ENCODE results near the gene WSB2. TPM values are rescaled to one million over a fixed set of nuclear protein-coding genes. Genes with fewer than 3 reads are reported as not detected.

The WSB2 gene
- total and polyA plus RNA-seq, 2 of the 8 experiments (the other 6 are each of a cell fraction or from before 2014, with no cell fraction given) = 47.5 to 58.2 TPM

DNA sequence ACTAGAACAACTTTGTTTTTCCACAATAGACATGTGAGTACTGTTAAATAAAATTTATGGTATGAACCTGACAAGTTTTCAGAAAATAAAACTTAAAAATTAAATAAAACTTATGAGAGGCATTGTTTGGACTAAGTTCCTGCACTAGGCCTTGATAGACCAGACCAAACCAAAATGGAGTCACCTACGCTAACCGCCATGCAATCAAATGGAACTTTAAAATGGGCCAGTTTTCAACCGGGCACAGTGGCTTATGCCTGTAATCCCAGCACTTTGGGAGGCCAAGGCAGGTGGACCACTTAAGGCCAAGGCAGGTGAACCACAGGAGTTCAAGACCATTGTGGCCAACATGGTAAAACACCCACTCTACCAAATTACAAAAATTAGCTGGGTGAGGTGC, 49.6 kb downstream of the WSB2 start (continued):
- TF ChIP-seq, protein P1, sequence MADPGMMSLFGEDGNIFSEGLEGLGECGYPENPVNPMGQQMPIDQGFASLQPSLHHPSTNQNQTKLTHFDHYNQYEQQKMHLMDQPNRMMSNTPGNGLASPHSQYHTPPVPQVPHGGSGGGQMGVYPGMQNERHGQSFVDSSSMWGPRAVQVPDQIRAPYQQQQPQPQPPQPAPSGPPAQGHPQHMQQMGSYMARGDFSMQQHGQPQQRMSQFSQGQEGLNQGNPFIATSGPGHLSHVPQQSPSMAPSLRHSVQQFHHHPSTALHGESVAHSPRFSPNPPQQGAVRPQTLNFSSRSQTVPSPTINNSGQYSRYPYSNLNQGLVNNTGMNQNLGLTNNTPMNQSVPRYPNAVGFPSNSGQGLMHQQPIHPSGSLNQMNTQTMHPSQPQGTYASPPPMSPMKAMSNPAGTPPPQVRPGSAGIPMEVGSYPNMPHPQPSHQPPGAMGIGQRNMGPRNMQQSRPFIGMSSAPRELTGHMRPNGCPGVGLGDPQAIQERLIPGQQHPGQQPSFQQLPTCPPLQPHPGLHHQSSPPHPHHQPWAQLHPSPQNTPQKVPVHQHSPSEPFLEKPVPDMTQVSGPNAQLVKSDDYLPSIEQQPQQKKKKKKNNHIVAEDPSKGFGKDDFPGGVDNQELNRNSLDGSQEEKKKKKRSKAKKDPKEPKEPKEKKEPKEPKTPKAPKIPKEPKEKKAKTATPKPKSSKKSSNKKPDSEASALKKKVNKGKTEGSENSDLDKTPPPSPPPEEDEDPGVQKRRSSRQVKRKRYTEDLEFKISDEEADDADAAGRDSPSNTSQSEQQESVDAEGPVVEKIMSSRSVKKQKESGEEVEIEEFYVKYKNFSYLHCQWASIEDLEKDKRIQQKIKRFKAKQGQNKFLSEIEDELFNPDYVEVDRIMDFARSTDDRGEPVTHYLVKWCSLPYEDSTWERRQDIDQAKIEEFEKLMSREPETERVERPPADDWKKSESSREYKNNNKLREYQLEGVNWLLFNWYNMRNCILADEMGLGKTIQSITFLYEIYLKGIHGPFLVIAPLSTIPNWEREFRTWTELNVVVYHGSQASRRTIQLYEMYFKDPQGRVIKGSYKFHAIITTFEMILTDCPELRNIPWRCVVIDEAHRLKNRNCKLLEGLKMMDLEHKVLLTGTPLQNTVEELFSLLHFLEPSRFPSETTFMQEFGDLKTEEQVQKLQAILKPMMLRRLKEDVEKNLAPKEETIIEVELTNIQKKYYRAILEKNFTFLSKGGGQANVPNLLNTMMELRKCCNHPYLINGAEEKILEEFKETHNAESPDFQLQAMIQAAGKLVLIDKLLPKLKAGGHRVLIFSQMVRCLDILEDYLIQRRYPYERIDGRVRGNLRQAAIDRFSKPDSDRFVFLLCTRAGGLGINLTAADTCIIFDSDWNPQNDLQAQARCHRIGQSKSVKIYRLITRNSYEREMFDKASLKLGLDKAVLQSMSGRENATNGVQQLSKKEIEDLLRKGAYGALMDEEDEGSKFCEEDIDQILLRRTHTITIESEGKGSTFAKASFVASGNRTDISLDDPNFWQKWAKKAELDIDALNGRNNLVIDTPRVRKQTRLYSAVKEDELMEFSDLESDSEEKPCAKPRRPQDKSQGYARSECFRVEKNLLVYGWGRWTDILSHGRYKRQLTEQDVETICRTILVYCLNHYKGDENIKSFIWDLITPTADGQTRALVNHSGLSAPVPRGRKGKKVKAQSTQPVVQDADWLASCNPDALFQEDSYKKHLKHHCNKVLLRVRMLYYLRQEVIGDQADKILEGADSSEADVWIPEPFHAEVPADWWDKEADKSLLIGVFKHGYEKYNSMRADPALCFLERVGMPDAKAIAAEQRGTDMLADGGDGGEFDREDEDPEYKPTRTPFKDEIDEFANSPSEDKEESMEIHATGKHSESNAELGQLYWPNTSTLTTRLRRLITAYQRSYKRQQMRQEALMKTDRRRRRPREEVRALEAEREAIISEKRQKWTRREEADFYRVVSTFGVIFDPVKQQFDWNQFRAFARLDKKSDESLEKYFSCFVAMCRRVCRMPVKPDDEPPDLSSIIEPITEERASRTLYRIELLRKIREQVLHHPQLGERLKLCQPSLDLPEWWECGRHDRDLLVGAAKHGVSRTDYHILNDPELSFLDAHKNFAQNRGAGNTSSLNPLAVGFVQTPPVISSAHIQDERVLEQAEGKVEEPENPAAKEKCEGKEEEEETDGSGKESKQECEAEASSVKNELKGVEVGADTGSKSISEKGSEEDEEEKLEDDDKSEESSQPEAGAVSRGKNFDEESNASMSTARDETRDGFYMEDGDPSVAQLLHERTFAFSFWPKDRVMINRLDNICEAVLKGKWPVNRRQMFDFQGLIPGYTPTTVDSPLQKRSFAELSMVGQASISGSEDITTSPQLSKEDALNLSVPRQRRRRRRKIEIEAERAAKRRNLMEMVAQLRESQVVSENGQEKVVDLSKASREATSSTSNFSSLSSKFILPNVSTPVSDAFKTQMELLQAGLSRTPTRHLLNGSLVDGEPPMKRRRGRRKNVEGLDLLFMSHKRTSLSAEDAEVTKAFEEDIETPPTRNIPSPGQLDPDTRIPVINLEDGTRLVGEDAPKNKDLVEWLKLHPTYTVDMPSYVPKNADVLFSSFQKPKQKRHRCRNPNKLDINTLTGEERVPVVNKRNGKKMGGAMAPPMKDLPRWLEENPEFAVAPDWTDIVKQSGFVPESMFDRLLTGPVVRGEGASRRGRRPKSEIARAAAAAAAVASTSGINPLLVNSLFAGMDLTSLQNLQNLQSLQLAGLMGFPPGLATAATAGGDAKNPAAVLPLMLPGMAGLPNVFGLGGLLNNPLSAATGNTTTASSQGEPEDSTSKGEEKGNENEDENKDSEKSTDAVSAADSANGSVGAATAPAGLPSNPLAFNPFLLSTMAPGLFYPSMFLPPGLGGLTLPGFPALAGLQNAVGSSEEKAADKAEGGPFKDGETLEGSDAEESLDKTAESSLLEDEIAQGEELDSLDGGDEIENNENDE (IDR thresholded peaks at IDR 0.05; ENCODE audit: insufficient replicate concordance, low read length) = no peak
- no peak for TF ChIP-seq BACH1 (IDR thresholded peaks at IDR 0.05; ENCODE audit: low read length)
- TF ChIP-seq TCF12 (IDR thresholded peaks at IDR 0.05; ENCODE audit: low read depth, low read length) = no peak
- no peak for TF ChIP-seq JUN (IDR thresholded peaks at IDR 0.05; ENCODE audit: low read depth, low read length)
- TF ChIP-seq SIN3A (conservative IDR thresholded peaks at IDR 0.05 in 1 of 2, IDR thresholded peaks at IDR 0.05 in 1 of 2; ENCODE audit: low read depth in 1 of 2, low read length in 2 of 2) = no peak
- TF ChIP-seq, protein P2, sequence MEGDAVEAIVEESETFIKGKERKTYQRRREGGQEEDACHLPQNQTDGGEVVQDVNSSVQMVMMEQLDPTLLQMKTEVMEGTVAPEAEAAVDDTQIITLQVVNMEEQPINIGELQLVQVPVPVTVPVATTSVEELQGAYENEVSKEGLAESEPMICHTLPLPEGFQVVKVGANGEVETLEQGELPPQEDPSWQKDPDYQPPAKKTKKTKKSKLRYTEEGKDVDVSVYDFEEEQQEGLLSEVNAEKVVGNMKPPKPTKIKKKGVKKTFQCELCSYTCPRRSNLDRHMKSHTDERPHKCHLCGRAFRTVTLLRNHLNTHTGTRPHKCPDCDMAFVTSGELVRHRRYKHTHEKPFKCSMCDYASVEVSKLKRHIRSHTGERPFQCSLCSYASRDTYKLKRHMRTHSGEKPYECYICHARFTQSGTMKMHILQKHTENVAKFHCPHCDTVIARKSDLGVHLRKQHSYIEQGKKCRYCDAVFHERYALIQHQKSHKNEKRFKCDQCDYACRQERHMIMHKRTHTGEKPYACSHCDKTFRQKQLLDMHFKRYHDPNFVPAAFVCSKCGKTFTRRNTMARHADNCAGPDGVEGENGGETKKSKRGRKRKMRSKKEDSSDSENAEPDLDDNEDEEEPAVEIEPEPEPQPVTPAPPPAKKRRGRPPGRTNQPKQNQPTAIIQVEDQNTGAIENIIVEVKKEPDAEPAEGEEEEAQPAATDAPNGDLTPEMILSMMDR (IDR thresholded peaks at IDR 0.05; ENCODE audit: control extremely low read depth in 1 of 3, insufficient read depth in 1 of 3, low read depth in 1 of 3, low read length in 3 of 3) = no peak
- no peak for TF ChIP-seq TAF1 (IDR thresholded peaks at IDR 0.05; ENCODE audit: low read depth, low read length)
- TF ChIP-seq, protein P3, sequence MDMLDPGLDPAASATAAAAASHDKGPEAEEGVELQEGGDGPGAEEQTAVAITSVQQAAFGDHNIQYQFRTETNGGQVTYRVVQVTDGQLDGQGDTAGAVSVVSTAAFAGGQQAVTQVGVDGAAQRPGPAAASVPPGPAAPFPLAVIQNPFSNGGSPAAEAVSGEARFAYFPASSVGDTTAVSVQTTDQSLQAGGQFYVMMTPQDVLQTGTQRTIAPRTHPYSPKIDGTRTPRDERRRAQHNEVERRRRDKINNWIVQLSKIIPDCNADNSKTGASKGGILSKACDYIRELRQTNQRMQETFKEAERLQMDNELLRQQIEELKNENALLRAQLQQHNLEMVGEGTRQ (IDR thresholded peaks at IDR 0.05; ENCODE audit: low read length) = no peak
